GM21528 (cell line): ENCODE measurements around the gene ARID2.

Experiments
- ATAC-seq: cut with Tn5 transposase; IDR thresholded peaks from one replicate; pipeline ENCODE4 v1.9.1; 2021; ENCODE audit warnings: mild to moderate bottlenecking, moderate library complexity; ENCODE audit not compliant: unreplicated experiment, low FRiP score

The ARID2 gene

GRCh38 chr12:45850302-45850701, 120.8 kb downstream of the ARID2 start:
- ATAC-seq = no peak

- ATAC-seq = no peak
Observed at GRCh38 chr12:45852508-45852907, 123.0 kb downstream of the ARID2 start.

- ATAC-seq = no peak
Observed at GRCh38 chr12:45853550-45853949, 124.0 kb downstream of the ARID2 start.

GRCh38 chr12:45863332-45863731, 133.8 kb downstream of the ARID2 start:
- no peak for ATAC-seq

- ATAC-seq = no peak
Observed at GRCh38 chr12:45866299-45866698, 136.8 kb downstream of the ARID2 start.

GRCh38 chr12:45872446-45872845, 142.9 kb downstream of the ARID2 start:
- ATAC-seq = no peak

GRCh38 chr12:45877069-45877468, 147.6 kb downstream of the ARID2 start:
- ATAC-seq = no peak

GRCh38 chr12:45878630-45879255, 149.2 kb downstream of the ARID2 start:
- no peak for ATAC-seq

GRCh38 chr12:45879363-45879895, 149.9 kb downstream of the ARID2 start:
- ATAC-seq = no peak

- ATAC-seq = no peak
Observed at GRCh38 chr12:45880533-45880932, 151.0 kb downstream of the ARID2 start.

- ATAC-seq = no peak
Observed at GRCh38 chr12:45883187-45883586, 153.7 kb downstream of the ARID2 start.

- no peak for ATAC-seq
Observed at GRCh38 chr12:45886685-45887084, 157.2 kb downstream of the ARID2 start.

- no peak for ATAC-seq
Observed at GRCh38 chr12:45887544-45887943, 158.0 kb downstream of the ARID2 start.

- no peak for ATAC-seq
Observed at GRCh38 chr12:45890276-45890675, 160.8 kb downstream of the ARID2 start.

GRCh38 chr12:45893240-45893639, 163.7 kb downstream of the ARID2 start:
- ATAC-seq = no peak

GRCh38 chr12:45895961-45896360, 166.5 kb downstream of the ARID2 start:
- no peak for ATAC-seq

GRCh38 chr12:45898094-45898493, 168.6 kb downstream of the ARID2 start:
- no peak for ATAC-seq

GRCh38 chr12:45907955-45908354, 178.4 kb downstream of the ARID2 start:
- ATAC-seq = peak; percentile 73

- ATAC-seq = no peak
Observed at GRCh38 chr12:45909041-45909713, 179.7 kb downstream of the ARID2 start.

GRCh38 chr12:45912774-45913173, 183.3 kb downstream of the ARID2 start:
- ATAC-seq = no peak

GRCh38 chr12:45913631-45914030, 184.1 kb downstream of the ARID2 start:
- ATAC-seq = no peak

GRCh38 chr12:45914090-45914489, 184.6 kb downstream of the ARID2 start:
- no peak for ATAC-seq
